H1 (cell line): ENCODE results near the gene DUSP1. TPM values are rescaled to one million over a fixed set of nuclear protein-coding genes. Genes with fewer than 3 reads are reported as not detected.

ENCODE experiments used
- CTCF ChIA-PET: fragments of 300-600 bp; sonication (Branson Sonifier 250); formaldehyde crosslinking; loops from one replicate; lab custom pipeline; 2021; ENCODE audit not compliant: partially characterized antibody; lab: Charles Lee
- POLR2A ChIA-PET: fragments of 300-600 bp; sonication (Branson Sonifier 250); formaldehyde crosslinking; loops from one replicate; lab custom pipeline; 2021; ENCODE audit warnings: inconsistent platforms; ENCODE audit not compliant: partially characterized antibody; lab: Charles Lee
- DNase-seq, 2 experiments: peaks; one replicate each; pipeline versions ENCODE4 v3.0.0 to v3.0.0-alpha.2; 2010 to 2022; ENCODE audit warnings: low spot score in 2 of 2, low read depth in 1 of 2, mixed read lengths in 1 of 2
- FAIRE-seq: peaks from 2 replicates; lab custom pipeline; 2011; peaks lifted over from hg19 to GRCh38; lab: Jason Lieb, UNC
- H2AFZ ChIP-seq: 2 replicates; pipeline ENCODE4 v1.8.1; 2012; ENCODE audit warnings: low read length, inconsistent platforms
- H2AK5ac ChIP-seq: 2 replicates; pipeline ENCODE4 v1.6.1; 2013; ENCODE audit warnings: low read depth, low read length
- H2BK120ac ChIP-seq: replicated peaks from 2 replicates; pipeline ENCODE3; 2013; ENCODE audit warnings: low read depth, low read length, inconsistent platforms
- H2BK12ac ChIP-seq: 2 replicates; pipeline ENCODE4 v1.6.1; 2013; ENCODE audit warnings: low read depth, low read length
- H2BK15ac ChIP-seq: 2 replicates; pipeline ENCODE4 v1.6.1; 2013; ENCODE audit warnings: low read length
- H2BK20ac ChIP-seq: 2 replicates; pipeline ENCODE4 v1.6.1; 2013; ENCODE audit warnings: low read length
- H2BK5ac ChIP-seq: 2 replicates; pipeline ENCODE4 v1.6.1; 2013; ENCODE audit warnings: low read depth, low read length
- H3K14ac ChIP-seq: 2 replicates; pipeline ENCODE4 v1.6.1; 2013; ENCODE audit warnings: inconsistent platforms; ENCODE audit not compliant: insufficient read length
- H3K18ac ChIP-seq: 2 replicates; pipeline ENCODE4 v1.6.1; 2013; ENCODE audit warnings: low read length; ENCODE audit errors: extremely low read depth
- H3K23ac ChIP-seq: 2 replicates; pipeline ENCODE4 v1.6.1; 2013; ENCODE audit warnings: inconsistent platforms; ENCODE audit not compliant: insufficient read length
- H3K23me2 ChIP-seq: 2 replicates; pipeline ENCODE4 v1.6.1; 2013; ENCODE audit warnings: low read depth, low read length
- H3K27ac ChIP-seq: 2 replicates; pipeline ENCODE4 v1.6.1; 2011; ENCODE audit warnings: low read depth, low read length, inconsistent platforms
- H3K27me3 ChIP-seq, 4 experiments: replicated peaks in 1 of 4; 1 replicate in 1 of 4; 2 replicates in 3 of 4; pipeline versions ENCODE4 v1.6.1 to v1.8.1; 2011 to 2013; ENCODE audit warnings: low read length in 3 of 4, mild to moderate bottlenecking in 3 of 4, inconsistent platforms in 2 of 4, mixed read lengths in 2 of 4, moderate library complexity in 1 of 4; ENCODE audit not compliant: control insufficient read depth in 3 of 4, insufficient read depth in 3 of 4; ENCODE audit errors: extremely low read depth in 1 of 4
- H3K36me3 ChIP-seq, 4 experiments: 2 replicates each; pipeline versions ENCODE4 v1.6.1 to v1.8.1; 2011 to 2013; ENCODE audit warnings: mild to moderate bottlenecking in 4 of 4, low read length in 3 of 4, moderate library complexity in 2 of 4, control low read depth in 1 of 4, inconsistent platforms in 1 of 4; ENCODE audit not compliant: insufficient read depth in 4 of 4, control insufficient read depth in 2 of 4
- H3K4ac ChIP-seq: replicated peaks from 2 replicates; pipeline ENCODE3; 2013; ENCODE audit warnings: low read length, low read depth, mixed read lengths, inconsistent platforms; ENCODE audit not compliant: insufficient read length
- H3K4me1 ChIP-seq, 4 experiments: replicated peaks in 1 of 4; 1 replicate in 1 of 4; 2 replicates in 3 of 4; pipeline versions ENCODE4 v1.6.1 to v1.8.1; 2011 to 2013; ENCODE audit warnings: low read length in 3 of 4, inconsistent platforms in 2 of 4, mixed read lengths in 1 of 4; ENCODE audit not compliant: insufficient read depth in 4 of 4, control insufficient read depth in 3 of 4
- H3K4me2 ChIP-seq, 2 experiments: 2 replicates each; pipeline versions ENCODE4 v1.6.1 to v1.8.1; 2011 to 2013; ENCODE audit warnings: low read depth in 2 of 2, low read length in 2 of 2, control low read depth in 1 of 2, inconsistent platforms in 1 of 2, mild to moderate bottlenecking in 1 of 2; ENCODE audit not compliant: insufficient read depth in 1 of 2
- H3K4me3 ChIP-seq, 4 experiments: fragments of 200-600, 300-600 bp in 1 of 4; sonication (generic), shearing (Covaris generic), sonication (Bioruptor Twin) in 1 of 4; 2 replicates each; pipeline versions ENCODE4 v1.5.1 to v1.8.1; 2011 to 2016; ENCODE audit warnings: low read length in 4 of 4, low read depth in 3 of 4, control low read depth in 2 of 4, inconsistent platforms in 2 of 4, mild to moderate bottlenecking in 2 of 4, mixed read lengths in 1 of 4, moderate library complexity in 1 of 4; ENCODE audit not compliant: insufficient read depth in 2 of 4; ENCODE audit errors: extremely low read depth in 1 of 4
- H3K56ac ChIP-seq: replicated peaks from 2 replicates; pipeline ENCODE3; 2013; ENCODE audit warnings: low read depth, mild to moderate bottlenecking, mixed read lengths, low read length, inconsistent platforms; ENCODE audit not compliant: insufficient read length
- H3K79me1 ChIP-seq: 2 replicates; pipeline ENCODE4 v1.6.1; 2013; ENCODE audit warnings: low read depth, low read length, control low read depth
- H3K79me2 ChIP-seq, 2 experiments: 2 replicates each; pipeline versions ENCODE4 v1.6.1 to v1.8.1; 2012 to 2013; ENCODE audit warnings: low read length in 2 of 2, mild to moderate bottlenecking in 2 of 2, inconsistent platforms in 1 of 2; ENCODE audit not compliant: insufficient read depth in 2 of 2, control insufficient read depth in 1 of 2
- H3K9ac ChIP-seq, 4 experiments: replicated peaks in 1 of 4; 1 replicate in 1 of 4; 2 replicates in 3 of 4; pipeline versions ENCODE4 v1.6.1 to v1.8.1; 2011 to 2013; ENCODE audit warnings: low read depth in 3 of 4, low read length in 3 of 4, control low read depth in 2 of 4, mild to moderate bottlenecking in 2 of 4, moderate library complexity in 2 of 4, inconsistent platforms in 1 of 4; ENCODE audit errors: extremely low read depth in 1 of 4
- H3K9me3 ChIP-seq, 2 experiments: 2 replicates each; pipeline versions ENCODE4 v1.6.1 to v1.8.1; 2012 to 2013; ENCODE audit warnings: mild to moderate bottlenecking in 2 of 2, moderate library complexity in 2 of 2, control low read depth in 1 of 2, inconsistent platforms in 1 of 2, low read depth in 1 of 2, low read length in 1 of 2, mixed read lengths in 1 of 2; ENCODE audit not compliant: insufficient read depth in 2 of 2
- H4K20me1 ChIP-seq, 2 experiments: replicated peaks in 1 of 2; 2 replicates each; pipeline versions ENCODE3 to v1.8.1; 2011 to 2013; ENCODE audit warnings: inconsistent platforms in 2 of 2, low read length in 2 of 2, mild to moderate bottlenecking in 1 of 2; ENCODE audit not compliant: insufficient read depth in 2 of 2, control insufficient read depth in 1 of 2
- H4K5ac ChIP-seq: 2 replicates; pipeline ENCODE4 v1.6.1; 2013; ENCODE audit warnings: low read length, low read depth, mixed read lengths, inconsistent platforms; ENCODE audit not compliant: insufficient read length
- H4K8ac ChIP-seq: 2 replicates; pipeline ENCODE4 v1.8.0; 2013; ENCODE audit warnings: mild to moderate bottlenecking, moderate library complexity, low read length, inconsistent platforms; ENCODE audit not compliant: insufficient read depth; ENCODE audit errors: extremely low read depth
- H4K91ac ChIP-seq: replicated peaks from 2 replicates; pipeline ENCODE3; 2013; ENCODE audit warnings: low read length, mixed read lengths, inconsistent platforms; ENCODE audit not compliant: insufficient read length
- GTF2F1 ChIP-seq: IDR thresholded peaks from 2 replicates; pipeline ENCODE4 v1.6.1; 2012; ENCODE audit warnings: low read depth, low read length, improper control_type of control experiment, borderline replicate concordance
- JUND ChIP-seq: IDR thresholded peaks from 2 replicates; pipeline ENCODE4 v1.6.1; 2011; ENCODE audit warnings: mild to moderate bottlenecking, improper control_type of control experiment, low read length
- KDM1A ChIP-seq: fragments of 200-600, 300-600 bp; sonication (generic); IDR thresholded peaks from 2 replicates; pipeline ENCODE4 v1.7.1; 2016; ENCODE audit warnings: mild to moderate bottlenecking, low read length, borderline replicate concordance
- MAX ChIP-seq: IDR thresholded peaks from 2 replicates; pipeline ENCODE4 v1.6.1; 2012; ENCODE audit warnings: inconsistent platforms
- PHF8 ChIP-seq: fragments of 200-600 bp; sonication (generic); conservative IDR thresholded peaks from 2 replicates; pipeline ENCODE4 v1.7.1; 2012; ENCODE audit warnings: low read depth, mild to moderate bottlenecking, inconsistent platforms, low read length, moderate library complexity
- POLR2AphosphoS5 ChIP-seq: IDR thresholded peaks from 2 replicates; pipeline ENCODE4 v1.6.1; 2011; ENCODE audit warnings: low read depth, low read length
- RFX5 ChIP-seq: IDR thresholded peaks from 2 replicates; pipeline ENCODE4 v1.6.1; 2011; ENCODE audit warnings: low read depth, low read length, improper control_type of control experiment, borderline replicate concordance
- SIX5 ChIP-seq: IDR thresholded peaks from 2 replicates; pipeline ENCODE4 v1.6.1; 2011; ENCODE audit warnings: mild to moderate bottlenecking, low read depth, low read length
- TAF1 ChIP-seq: IDR thresholded peaks from 2 replicates; pipeline ENCODE4 v1.6.1; 2011; ENCODE audit warnings: mild to moderate bottlenecking, low read depth, low read length
- TEAD4 ChIP-seq: IDR thresholded peaks from 2 replicates; pipeline ENCODE4 v1.6.1; 2012; ENCODE audit warnings: low read depth, low read length, inconsistent platforms, mixed read lengths
- WGBS, 2 experiments: shearing (Covaris generic) in 1 of 2; methylation state at CpG; one replicate each; pipeline versions ENCODE4 v1.1.6 to v1.1.7; 2013 to 2015; ENCODE audit warnings: low lambda C conversion rate in 2 of 2, mixed read lengths in 2 of 2, inconsistent platforms in 1 of 2, low coverage in 1 of 2, missing lambda C conversion rate in 1 of 2; ENCODE audit not compliant: insufficient replicate concordance in 2 of 2, insufficient coverage in 1 of 2, insufficient read length in 1 of 2; ENCODE audit errors: extremely low coverage in 1 of 2, missing lambda C conversion rate in 1 of 2; 5-methylcytosine and 5-hydroxymethylcytosine counted together
- polyA plus RNA-seq, 7 experiments: library from polyadenylated mRNA; depleted of rRNA in 3 of 7; stranded (reverse) in 5 of 7; unstranded in 2 of 7; fragments of >200 nt in 5 of 7; fragments of 200-250 nt in 2 of 7; gene quantifications; 1 replicate in 5 of 7; 2 replicates in 1 of 7; 4 replicates in 1 of 7; pipeline versions ENCODE4 v1.2.1 to v1.2.3, GENCODE V29; 2011 to 2013; ENCODE audit warnings: missing spikeins in 2 of 7, mixed read lengths in 2 of 7
- total RNA-seq: library from RNA; stranded (reverse); fragmentation: NEBNext Ultra II Directional; extraction: Animal tissue kit (Norgen Biotek cat#: 25700); gene quantifications from 2 replicates; pipeline ENCODE4 v1.2.1, GENCODE V29; 2021
- TF ChIP-seq, protein P1 (sequence below): IDR thresholded peaks from 2 replicates; pipeline ENCODE4 v1.6.1; 2011; ENCODE audit warnings: low read length, improper control_type of control experiment

The DUSP1 gene
- total and polyA plus RNA-seq, 2 of the 8 experiments (the other 6 are each of a cell fraction or from before 2014, with no cell fraction given), result 6.5 to 11.7 TPM

- FAIRE-seq (no peak), DNase-seq (no peak)
- no peak overlapping the region for H2BK5ac ChIP-seq
- peaks cover 0 to 11% (median 10%) of the 10 kb centered on the region in 4 experiments; a peak in 6 of 7 replicates for H3K27me3 ChIP-seq
- H3K27ac ChIP-seq, result no peak overlapping the region
- 85% methylated on average over 13 of the region's 14 CpGs; no CpG with 5 or more reads in 1 of the 2 experiments for WGBS, 2 experiments
- H3K4me3 ChIP-seq, result no peak overlapping the region
- peaks cover 6 to 9% of the 10 kb centered on the region in 2 experiments; a peak in 3 of 4 replicates for H3K9me3 ChIP-seq
- H2BK12ac ChIP-seq, result peak overlapping the region; percentile 80; the same call in 1 of the 2 replicates
- peak overlapping the region; percentile 25 for H3K14ac ChIP-seq
- no peaks in the 10 kb centered on the region for H3K79me2 ChIP-seq
- H3K4me1 ChIP-seq, result peaks cover 0 to 4% (median 0%) of the 10 kb centered on the region in 4 experiments; a peak in 2 of 7 replicates
- H3K4me2 ChIP-seq, result no peak overlapping the region
- no peak overlapping the region for H2AFZ ChIP-seq
- H3K23ac ChIP-seq, result no peak overlapping the region
- H4K8ac ChIP-seq, result no peak overlapping the region; the same call in 1 of the 2 replicates
- H2BK15ac ChIP-seq, result no peak overlapping the region
- H3K56ac ChIP-seq, result no peak overlapping the region
- CTCF ChIA-PET, result interaction anchor here (0.6 to 1.8 kb wide), 11 partner anchors 18 to 202 kb away, joined by 3 to 9 read pairs (median 4); partner anchors contain the start of gene DUSP1
- no peaks in the 10 kb centered on the region for H3K79me1 ChIP-seq
- H4K91ac ChIP-seq, result no peak overlapping the region
- no peaks in the 10 kb centered on the region for H3K36me3 ChIP-seq
- H2AK5ac ChIP-seq, result peak overlapping the region; percentile 92; the same call in 1 of the 2 replicates
- POLR2A ChIA-PET, result interaction anchor here (1.0 to 1.4 kb wide), 3 partner anchors 13 to 22 kb away, joined by 3 to 5 read pairs (median 4); no protein-coding TSS in a partner anchor
- no peak overlapping the region for H3K18ac ChIP-seq
- H4K20me1 ChIP-seq, result no peaks in the 10 kb centered on the region
- no peak overlapping the region for H2BK120ac ChIP-seq
- no peak overlapping the region for H4K5ac ChIP-seq
- peak overlapping the region; percentile 72 for H3K4ac ChIP-seq
- H3K9ac ChIP-seq, result 0 out of 7 replicates have a peak overlapping the region, but pooled peaks of 1 of the 4 experiments have one; percentile 31
- H3K23me2 ChIP-seq, result peaks cover 4% of the 10 kb centered on the region; the same call in 1 of the 2 replicates
- no peak overlapping the region for H2BK20ac ChIP-seq
- TF ChIP-seq KDM1A (no peak), POLR2AphosphoS5 (no peak), TAF1 (no peak), MAX (no peak), JUND (no peak), PHF8 (no peak), RFX5 (no peak), TEAD4 (no peak), SIX5 (no peak), GTF2F1 (no peak)
- TF ChIP-seq, protein P1, sequence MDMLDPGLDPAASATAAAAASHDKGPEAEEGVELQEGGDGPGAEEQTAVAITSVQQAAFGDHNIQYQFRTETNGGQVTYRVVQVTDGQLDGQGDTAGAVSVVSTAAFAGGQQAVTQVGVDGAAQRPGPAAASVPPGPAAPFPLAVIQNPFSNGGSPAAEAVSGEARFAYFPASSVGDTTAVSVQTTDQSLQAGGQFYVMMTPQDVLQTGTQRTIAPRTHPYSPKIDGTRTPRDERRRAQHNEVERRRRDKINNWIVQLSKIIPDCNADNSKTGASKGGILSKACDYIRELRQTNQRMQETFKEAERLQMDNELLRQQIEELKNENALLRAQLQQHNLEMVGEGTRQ, result no peak
Observed at GRCh38 chr5:172751761-172752510, 19.1 kb downstream of the DUSP1 start.
